ENCODE results near the gene ANKRD63. TPM values are rescaled to one million over a fixed set of nuclear protein-coding genes. Genes with fewer than 3 reads are reported as not detected.
A peak's percentile ranks its signal among the peaks of the same experiment; 100 is the strongest.

ANKRD63 gene
- total RNA-seq, 4 donors from 2014 or later: 1.6 TPM; not detected in 3

- H3K9me3 ChIP-seq: no peaks in the 10 kb centered on the region
- ATAC-seq: no peak
- H3K4me3 ChIP-seq: no peak overlapping the region
- H3K27me3 ChIP-seq: peaks cover 5% of the 10 kb centered on the region
- H3K36me3 ChIP-seq: no peaks in the 10 kb centered on the region
- 67% methylated on average over 8 of the region's 19 CpGs; no CpG with 5 or more reads in 1 of the 2 donors for WGBS, 2 donors (ENCODE audit: low coverage in 1 of 2)
- no peak for TF ChIP-seq EP300 (IDR thresholded peaks at IDR 0.05)
- TF ChIP-seq POLR2A (IDR thresholded peaks at IDR 0.05): no peak
- no peak for TF ChIP-seq POLR2AphosphoS5 (IDR thresholded peaks at IDR 0.05)
- TF ChIP-seq CTCF (IDR thresholded peaks at IDR 0.05): no peak
- no peak overlapping the region for H3K27ac ChIP-seq
- peaks cover 0 to 12% (median 5%) of the 10 kb centered on the region in 3 donors for H3K4me1 ChIP-seq
Measured at GRCh38 chr15:40239693-40240618, 42.9 kb downstream of the ANKRD63 start.

DNA sequence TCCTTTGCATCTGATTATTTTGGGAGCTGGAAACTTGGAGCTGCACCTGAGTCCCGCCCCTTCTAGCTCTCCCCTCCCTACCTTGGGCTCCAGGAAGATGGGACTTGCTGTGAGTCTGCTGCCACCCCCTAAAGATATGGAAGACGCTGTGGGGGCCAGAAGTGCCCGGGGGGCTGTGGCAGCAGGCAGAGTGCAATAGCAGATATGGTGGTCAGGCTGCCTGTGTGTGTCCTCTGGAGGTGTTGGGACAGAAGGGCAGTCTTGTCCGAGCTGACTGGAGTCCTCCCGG, 43.5 kb downstream of the ANKRD63 start:
- no peaks in the 10 kb centered on the region for H3K36me3 ChIP-seq
- no peak for ATAC-seq
- H3K4me3 ChIP-seq: peak overlapping the region in 1 of 2 donors; percentile 45
- no peak for TF ChIP-seq POLR2A (IDR thresholded peaks at IDR 0.05)
- no peak for TF ChIP-seq POLR2AphosphoS5 (IDR thresholded peaks at IDR 0.05)
- no peak for TF ChIP-seq CTCF (IDR thresholded peaks at IDR 0.05)
- TF ChIP-seq EP300 (IDR thresholded peaks at IDR 0.05): no peak
- H3K9me3 ChIP-seq: no peaks in the 10 kb centered on the region
- peaks cover 5% of the 10 kb centered on the region for H3K27me3 ChIP-seq
- peaks cover 0 to 12% (median 5%) of the 10 kb centered on the region in 3 donors for H3K4me1 ChIP-seq
- WGBS, 2 donors (ENCODE audit: low coverage in 1 of 2): no CpG with 5 or more reads among the region's 5 CpGs
- H3K27ac ChIP-seq: no peak overlapping the region

DNA sequence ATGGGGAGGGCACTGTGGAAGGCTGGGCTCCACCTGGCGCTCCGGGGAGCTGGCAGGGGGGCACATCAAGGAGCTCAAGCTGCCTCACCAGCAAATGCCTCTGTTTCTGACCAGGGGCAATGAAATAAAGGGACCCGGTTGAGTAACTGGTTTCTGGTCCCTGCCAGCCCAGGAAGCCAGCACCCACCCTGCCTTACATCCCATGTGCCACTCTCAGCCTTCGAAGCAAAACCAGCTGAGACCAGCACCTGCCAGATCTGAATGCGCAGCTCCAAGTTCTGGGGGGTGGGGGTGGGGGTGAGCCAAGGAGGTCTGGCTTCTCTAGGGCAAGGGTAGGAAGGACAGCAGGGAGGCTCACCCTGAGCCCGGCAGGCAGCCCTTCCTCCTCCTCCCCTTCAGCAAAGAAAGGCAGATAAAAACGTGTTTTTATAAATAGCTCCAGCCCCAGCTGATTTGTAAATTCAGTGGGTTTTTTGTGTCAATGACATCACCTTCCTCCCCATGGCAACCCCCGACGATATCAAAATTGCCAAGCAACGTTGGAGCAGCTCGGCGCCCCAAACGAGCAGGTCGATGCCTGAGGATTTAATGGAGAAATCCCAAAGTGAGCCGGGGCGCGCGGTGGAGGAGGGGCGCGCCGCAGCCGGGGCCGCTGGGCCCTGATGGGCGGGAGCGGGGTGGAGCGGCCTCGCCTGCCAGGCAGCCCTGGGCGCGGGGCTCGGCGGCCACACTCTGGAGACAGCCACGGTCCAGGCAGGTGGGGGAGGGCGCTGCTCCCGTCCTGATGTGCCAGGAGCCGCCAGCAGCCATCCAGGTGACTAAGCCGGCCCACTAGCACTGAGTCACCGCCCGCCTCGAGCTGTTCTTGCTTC, 44.1 kb downstream of the ANKRD63 start, which contains the start of gene PAK6:
Gene PAK6 (plus strand): TSS at position 532 of the 872 bp plus-strand sequence. CDS start 25,723 bp downstream, outside the sequence.
- Histone ChIP-seq H3K9me3 (no peaks in the 10 kb centered on the region), H3K4me1 (peaks cover 0 to 12% (median 5%) of the 10 kb centered on the region in 3 donors), H3K36me3 (no peaks in the 10 kb centered on the region), H3K27ac (no peak within 1 kb of the TSS), H3K4me3 (peak within 1 kb of the TSS in 1 of 2 donors; percentile 45), H3K27me3 (peaks cover 5% of the 10 kb centered on the region)
- peak; percentile 61 for ATAC-seq
- 33 to 67% methylated on average over 2 to 3 of the region's 39 CpGs for WGBS, 2 donors (ENCODE audit: low coverage in 1 of 2)
- TF ChIP-seq EP300 (IDR thresholded peaks at IDR 0.05) (no peak), POLR2A (IDR thresholded peaks at IDR 0.05) (no peak), CTCF (IDR thresholded peaks at IDR 0.05) (no peak), POLR2AphosphoS5 (IDR thresholded peaks at IDR 0.05) (no peak)

GRCh38 chr15:40235201-40235885, 47.5 kb downstream of the ANKRD63 start:
- TF ChIP-seq POLR2A (IDR thresholded peaks at IDR 0.05) (no peak), EP300 (IDR thresholded peaks at IDR 0.05) (no peak), CTCF (IDR thresholded peaks at IDR 0.05) (no peak), POLR2AphosphoS5 (IDR thresholded peaks at IDR 0.05) (no peak)
- Histone ChIP-seq H3K4me3 (no peak overlapping the region), H3K27me3 (peaks cover 5% of the 10 kb centered on the region), H3K27ac (no peak overlapping the region), H3K36me3 (no peaks in the 10 kb centered on the region), H3K4me1 (peaks cover 0 to 12% (median 5%) of the 10 kb centered on the region in 3 donors), H3K9me3 (no peaks in the 10 kb centered on the region)
- ATAC-seq: no peak
- 82 to 100% methylated on average over 2 to 4 of the region's 4 CpGs for WGBS, 2 donors (ENCODE audit: low coverage in 1 of 2)

All from gastroesophageal sphincter (tissue), 4 donors.